NCI-H2107 (cell line): Measurements from ENCODE around the gene CCDC74A.
"Not testable (repeated sequence)": the region's sequence is repeated elsewhere in the genome, so short reads cannot be mapped to it uniquely, and the experiment has no call there.

Experiments
- DNase-seq: peaks from one replicate; lab custom pipeline; 2025; lab: John Stamatoyannopoulos, UW

Gene CCDC74A

DNA sequence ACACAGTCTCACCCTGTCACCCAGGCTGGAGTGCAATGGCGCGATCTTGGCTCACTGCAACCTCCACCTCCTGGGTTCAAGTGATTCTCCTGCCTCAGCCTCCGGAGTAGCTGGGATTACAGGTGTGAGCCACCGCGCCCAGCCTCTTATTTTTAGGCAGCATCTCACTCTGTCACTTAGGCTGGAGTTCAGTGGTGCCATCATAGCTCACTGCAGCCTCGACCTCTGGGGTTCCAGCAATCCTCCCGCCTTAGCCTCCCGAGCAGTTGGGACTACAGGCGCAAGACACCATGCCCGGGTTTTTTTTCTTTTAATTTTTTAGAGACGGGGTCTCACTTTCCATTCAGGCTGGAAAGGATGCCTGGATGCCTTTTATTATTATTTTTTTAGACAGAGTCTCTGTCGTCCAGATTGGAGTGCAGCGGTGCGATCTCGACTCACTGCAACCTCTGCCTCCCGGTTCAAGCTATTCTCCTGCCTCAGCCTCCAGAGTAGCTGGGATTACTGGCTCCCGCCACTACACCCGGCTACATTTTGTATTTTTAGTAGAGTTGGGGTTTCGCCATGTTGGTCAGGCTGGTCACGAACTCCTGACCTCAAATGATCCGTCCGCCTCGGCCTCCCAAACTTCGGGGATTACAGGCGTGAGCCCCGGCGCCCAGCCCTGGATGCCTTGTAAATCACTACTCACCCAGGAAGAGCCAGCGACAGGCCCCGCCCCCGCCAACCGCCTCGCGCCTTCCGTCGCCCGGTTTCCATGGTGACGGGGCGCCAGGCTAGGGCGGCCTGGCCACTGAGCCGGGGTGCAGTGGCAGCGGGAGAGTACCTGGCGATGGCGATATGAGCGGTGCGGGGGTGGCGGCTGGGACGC is at the start of gene CCDC74A:
TSS of gene CCDC74A (plus strand) at position 758 of the 871 bp plus-strand sequence. CDS start at position 841, 83 bp downstream.
- peak; percentile 45 for DNase-seq

GRCh38 chr2:131478074-131478849 is 49.4 kb upstream of the CCDC74A start:
- not testable (repeated sequence) for DNase-seq

DNA sequence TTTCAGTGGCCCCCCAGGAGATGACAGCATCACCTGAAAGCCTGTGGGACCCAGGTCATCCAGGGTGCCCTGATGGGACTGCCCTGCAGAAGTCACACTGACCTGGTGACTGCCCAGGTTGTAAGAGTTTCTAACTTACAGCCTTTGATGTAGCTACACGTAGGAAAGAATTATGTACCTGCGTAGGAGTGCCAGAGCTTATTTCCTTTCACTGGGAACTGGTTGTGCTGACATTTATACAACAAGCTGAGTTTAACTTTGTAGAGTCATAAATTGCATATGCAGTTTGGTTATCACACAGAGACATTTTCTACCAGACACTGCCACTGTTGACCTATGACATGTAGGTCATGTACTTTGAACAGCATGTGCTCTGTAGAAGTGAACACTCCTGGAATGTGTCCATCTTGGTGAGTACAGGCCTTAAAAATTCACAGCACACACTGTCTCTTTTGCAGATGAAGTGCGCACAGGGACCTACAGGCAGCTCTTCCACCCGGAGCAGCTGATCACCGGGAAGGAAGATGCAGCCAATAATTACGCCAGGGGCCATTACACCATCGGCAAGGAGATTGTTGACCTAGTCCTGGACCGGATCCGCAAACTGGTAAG is 48.7 kb upstream of the CCDC74A start:
- not testable (repeated sequence) for DNase-seq

DNA sequence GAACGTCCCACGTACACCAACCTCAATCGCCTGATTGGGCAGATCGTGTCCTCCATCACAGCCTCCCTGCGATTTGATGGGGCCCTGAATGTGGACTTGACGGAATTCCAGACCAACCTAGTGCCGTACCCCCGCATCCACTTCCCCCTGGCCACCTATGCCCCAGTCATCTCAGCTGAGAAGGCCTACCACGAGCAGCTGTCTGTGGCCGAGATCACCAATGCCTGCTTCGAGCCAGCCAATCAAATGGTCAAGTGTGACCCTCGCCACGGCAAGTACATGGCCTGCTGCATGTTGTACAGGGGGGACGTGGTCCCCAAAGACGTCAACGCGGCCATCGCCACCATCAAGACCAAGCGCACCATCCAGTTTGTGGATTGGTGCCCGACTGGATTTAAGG is 47.3 kb upstream of the CCDC74A start:
- DNase-seq: not testable (repeated sequence)

- DNase-seq: not testable (repeated sequence)
Measured at GRCh38 chr2:131482506-131483155, 45.1 kb upstream of the CCDC74A start.

GRCh38 chr2:131483981-131484820 is 43.5 kb upstream of the CCDC74A start:
- DNase-seq: not testable (repeated sequence)

GRCh38 chr2:131484906-131485460 is 42.7 kb upstream of the CCDC74A start:
- DNase-seq: not testable (repeated sequence)

DNA sequence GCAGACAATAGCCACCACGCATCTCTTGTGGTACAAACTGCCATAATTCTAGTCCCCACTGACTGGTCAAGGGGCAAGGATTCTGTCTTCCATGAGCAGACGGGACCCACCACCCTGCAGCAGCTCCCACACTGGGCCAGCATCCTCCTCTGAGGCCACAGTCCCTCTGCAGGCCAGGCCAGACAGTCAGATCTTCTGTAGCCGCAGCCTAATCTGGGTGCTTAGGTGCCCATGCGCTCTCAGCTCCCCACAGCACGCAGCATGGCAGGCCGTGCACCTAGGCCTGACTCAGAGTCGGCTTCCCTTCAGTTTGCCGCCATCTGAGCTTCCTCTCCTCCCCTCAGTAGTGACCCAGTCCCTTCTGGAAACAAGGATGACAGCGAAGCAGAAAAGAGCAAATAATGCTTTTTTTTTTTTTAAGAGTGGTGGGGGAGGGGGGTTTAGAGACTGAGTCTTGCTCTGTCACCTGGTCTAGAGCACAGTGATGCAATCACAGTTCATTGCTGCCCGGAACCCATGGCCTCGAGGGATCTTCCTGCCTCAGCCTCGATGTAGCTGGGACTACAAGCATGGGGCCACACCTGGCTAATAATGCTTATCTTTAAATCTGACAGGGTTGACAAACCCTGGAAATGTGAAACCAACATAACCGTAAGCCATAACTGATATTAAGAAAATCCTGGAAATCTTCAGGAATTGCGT is 41.3 kb upstream of the CCDC74A start:
- not testable (repeated sequence) for DNase-seq

GRCh38 chr2:131488306-131489205 is 39.1 kb upstream of the CCDC74A start:
- peak; percentile 79 for DNase-seq

DNA sequence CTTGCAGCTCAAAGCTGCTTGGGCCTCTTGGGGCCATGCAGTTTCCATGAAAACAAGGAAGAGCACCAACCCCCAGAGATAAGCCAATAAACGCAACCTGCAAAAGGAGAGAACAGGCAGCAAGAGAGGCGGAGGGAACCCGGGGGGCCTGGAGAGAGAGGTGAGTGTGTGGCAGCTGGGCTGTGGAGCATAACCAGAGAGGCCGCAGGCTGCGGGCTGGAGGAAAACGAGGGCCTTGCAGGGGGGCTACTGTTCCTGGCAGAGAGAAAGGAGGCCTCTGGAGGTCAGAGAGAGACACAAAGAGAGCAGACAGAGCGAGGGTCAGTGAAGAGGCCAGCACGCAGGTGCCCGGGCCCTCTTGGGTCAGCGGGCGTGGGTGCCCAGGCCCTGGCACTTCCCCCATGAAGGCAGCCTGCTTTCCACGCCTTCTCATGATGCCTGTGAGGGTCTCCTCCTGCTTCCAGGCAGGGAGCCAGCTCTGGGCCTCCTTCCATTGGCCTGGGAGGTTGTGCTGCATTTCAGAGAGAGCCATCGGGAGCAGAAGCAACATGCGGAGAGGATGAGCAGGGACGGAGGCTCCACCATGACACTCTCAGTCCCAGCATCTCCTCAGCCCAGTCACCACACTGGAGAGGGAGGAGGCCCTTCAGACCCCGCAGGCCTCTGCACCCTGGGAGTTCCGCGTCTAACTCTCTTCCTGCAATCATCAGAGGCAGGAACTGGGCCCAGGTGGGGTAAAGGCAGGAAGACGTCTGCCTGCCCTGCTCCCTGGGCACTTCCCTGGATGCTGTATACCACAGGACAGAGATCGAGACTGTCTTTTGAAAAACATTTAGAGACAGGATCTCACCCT is 36.8 kb upstream of the CCDC74A start:
- peak; percentile 8 for DNase-seq

DNA sequence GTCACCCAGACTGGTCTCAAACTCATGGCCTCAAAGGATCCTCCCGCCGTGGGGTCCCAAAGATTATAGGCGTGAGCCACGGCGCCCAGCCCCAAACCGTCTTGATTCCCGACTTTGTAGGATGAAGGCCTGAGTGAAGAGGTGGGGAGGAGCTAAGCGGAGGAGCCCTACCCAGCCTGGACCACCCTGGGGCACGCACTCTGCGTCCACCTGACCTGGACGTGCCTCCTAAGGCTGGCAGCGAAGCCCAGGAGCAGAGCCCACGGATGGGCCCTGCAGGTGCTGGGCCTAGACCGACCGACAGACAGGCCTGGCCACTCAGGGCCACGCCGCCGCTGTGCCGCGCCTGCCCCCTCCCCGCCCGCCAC is 36.2 kb upstream of the CCDC74A start:
- DNase-seq: not testable (repeated sequence)

- DNase-seq: not testable (repeated sequence)
Measured at GRCh38 chr2:131492015-131492417, 35.7 kb upstream of the CCDC74A start, which contains the start of gene MZT2A. Gene MZT2A, minus strand, starts transcription at chr2:131492397. Its CDS starts 21 bp downstream, at chr2:131492376.

- peak; percentile 84 for DNase-seq
Measured at GRCh38 chr2:131492418-131493198, 35.1 kb upstream of the CCDC74A start.

DNA sequence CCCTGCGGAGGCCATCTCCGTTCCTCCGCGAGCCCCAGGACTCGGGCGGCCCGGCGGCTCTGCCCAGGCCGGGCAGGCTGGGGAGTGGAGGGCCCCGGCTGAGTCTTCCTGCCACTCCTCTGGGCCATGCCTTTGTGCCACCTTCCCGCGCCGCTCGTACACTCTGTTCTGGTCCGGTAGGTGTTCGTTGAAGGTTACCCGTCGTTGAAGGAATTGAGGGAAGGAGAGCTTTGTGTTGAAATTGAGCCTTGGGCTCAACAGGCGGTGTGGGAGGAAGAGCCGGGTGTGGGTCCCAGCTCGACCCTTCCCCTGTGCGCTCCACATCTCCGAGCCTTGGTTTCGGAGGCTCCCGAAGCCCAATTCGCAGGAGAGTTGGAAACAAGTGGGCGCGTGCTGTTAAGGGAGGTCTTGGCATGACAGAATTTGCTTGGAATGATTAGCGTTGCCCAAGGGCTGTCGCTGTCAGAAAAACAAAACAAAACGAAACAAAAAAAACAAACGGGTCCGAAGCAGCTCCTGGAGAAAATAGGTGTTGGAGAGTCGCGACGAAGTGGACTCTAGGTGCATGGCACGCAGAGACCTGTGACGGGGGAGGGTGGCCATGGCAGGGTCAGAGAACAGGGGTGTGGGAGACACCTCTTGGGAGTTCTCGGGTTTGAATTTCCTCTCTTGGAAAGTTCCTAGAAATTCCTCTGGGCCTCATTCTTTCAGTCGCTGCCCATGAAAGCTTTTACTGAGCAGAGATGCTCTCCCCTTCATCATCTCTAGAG is 34.3 kb upstream of the CCDC74A start:
- DNase-seq: no peak

GRCh38 chr2:131495506-131495905 is 32.2 kb upstream of the CCDC74A start:
- not testable (repeated sequence) for DNase-seq

DNA sequence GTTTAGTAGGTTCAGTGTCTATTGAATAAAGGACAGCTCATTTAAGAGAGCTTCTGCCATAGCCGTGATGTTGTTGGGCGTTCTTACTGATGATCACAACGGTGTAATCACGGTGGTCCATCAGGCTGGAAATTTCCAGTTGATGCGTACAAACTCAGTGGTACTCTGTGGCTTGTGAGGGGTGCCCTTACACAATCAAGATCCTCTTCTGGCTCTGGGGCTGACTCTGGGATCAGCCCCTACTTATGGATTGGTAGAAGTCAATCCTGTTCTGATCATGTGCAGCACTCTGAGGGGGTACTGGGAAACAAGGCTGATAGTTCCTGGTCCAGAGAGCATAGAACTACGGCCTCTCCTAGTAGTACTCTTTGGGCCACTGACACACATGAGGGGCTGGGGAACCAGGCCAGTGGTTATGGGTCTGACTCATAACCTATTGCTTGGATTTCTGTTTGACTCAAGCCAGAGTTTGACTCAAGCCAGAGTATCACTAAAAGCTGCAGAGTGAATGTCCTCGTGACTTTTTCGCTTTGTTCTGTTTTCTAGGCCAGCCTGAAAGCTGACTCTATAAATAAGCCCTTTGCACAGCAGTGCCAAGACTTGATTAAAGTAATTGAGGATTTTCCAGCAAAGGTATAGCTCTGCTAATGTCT is 29.2 kb upstream of the CCDC74A start:
- not testable (repeated sequence) for DNase-seq
